ENCODE data around the gene TTPAL.

Gene TTPAL

DNA sequence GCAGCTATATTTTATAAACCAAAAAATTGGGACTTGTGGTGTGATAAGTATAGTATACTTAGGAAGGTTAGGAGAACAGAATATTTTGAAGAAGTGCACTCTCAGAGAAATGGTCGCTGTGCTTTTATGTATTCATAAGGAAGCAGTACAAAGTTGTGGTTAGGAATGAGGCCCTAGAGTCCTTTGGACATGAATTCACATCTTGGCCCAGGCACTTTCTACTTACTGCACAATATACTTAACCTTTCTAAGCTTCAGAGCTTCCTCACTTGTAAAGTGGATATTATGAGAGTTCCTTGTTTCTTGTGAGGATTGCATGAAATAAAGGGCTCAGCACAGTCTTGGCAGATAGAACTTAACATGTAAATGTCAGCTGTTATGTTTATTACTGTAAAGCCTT is 67.2 kb downstream of the TTPAL start:
- peak in 1 of 2 experiments; percentile 13 for DNase-seq

DNA sequence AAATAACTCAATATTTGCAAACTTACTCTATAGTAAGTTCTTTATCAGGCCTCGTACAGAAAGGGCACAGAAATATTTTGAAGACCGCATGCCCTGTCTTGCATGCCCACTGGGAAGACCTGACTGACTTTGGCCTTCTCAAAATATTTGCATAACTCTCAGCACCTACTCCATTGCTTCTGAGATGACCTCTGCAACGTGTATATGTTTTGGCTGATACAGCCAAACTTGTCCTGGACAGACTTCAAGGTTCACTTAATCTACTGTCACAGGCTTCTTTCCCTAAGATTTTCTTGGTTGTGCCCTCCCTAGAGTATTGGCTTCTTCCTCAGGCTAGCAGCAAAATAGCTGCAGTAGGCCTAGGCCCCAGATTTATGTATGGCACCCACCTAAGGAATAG is 67.7 kb downstream of the TTPAL start:
- DNase-seq, result no peak

Data from Kasumi-1 (cell line).